Vagina (tissue), 2 donors: ENCODE data around the gene MAN1A1. TPM values are rescaled to one million over a fixed set of nuclear protein-coding genes. Genes with fewer than 3 reads are reported as not detected.

Experiments
- DNase-seq, 2 donors: peaks; one replicate each; pipeline ENCODE4 v3.0.0-alpha.2; 2017; ENCODE audit errors: extremely low spot score in 2 of 2
- H3K27ac ChIP-seq: fragments of 200-600 bp; sonication (generic); one replicate; pipeline ENCODE4 v1.5.1; 2019
- H3K27me3 ChIP-seq: fragments of 200-600 bp; sonication (generic); one replicate; pipeline ENCODE4 v1.5.1; 2019
- H3K36me3 ChIP-seq, 2 donors: fragments of 200-600 bp; sonication (generic); one replicate each; pipeline ENCODE4 v1.5.1; 2017 to 2019
- H3K4me1 ChIP-seq: fragments of 200-600 bp; sonication (generic); one replicate; pipeline ENCODE4 v1.5.1; 2019
- H3K4me3 ChIP-seq, 2 donors: fragments of 200-600 bp; sonication (generic); 1 replicate in 1 of 2; 2 replicates in 1 of 2; pipeline ENCODE4 v1.5.1; 2016 to 2019
- H3K9me3 ChIP-seq: fragments of 200-600 bp; sonication (generic); one replicate; pipeline ENCODE4 v1.5.1; 2019
- POLR2A ChIP-seq, 2 donors: fragments of 450-650 bp; IDR thresholded peaks; one replicate each; pipeline ENCODE4 v1.6.1; 2017; ENCODE audit warnings: antibody characterized with exemption in 2 of 2, mild to moderate bottlenecking in 2 of 2, moderate library complexity in 2 of 2
- POLR2AphosphoS5 ChIP-seq, 2 donors: sonication (generic); formaldehyde crosslinking; IDR thresholded peaks; one replicate each; pipeline ENCODE4 v1.9.0; 2017; ENCODE audit warnings: antibody characterized with exemption in 2 of 2, mild to moderate bottlenecking in 2 of 2, low read depth in 1 of 2; ENCODE audit not compliant: insufficient read depth in 1 of 2
- intact Hi-C: fragments of 100-400 bp; cut with DNase I; formaldehyde crosslinking; loops from one replicate; pipeline ENCODE4 v1.15.1; 2023
- total RNA-seq: library from RNA; depleted of rRNA; stranded (reverse); fragments of >200 nt; gene quantifications from one replicate; pipeline ENCODE4 v1.2.3, GENCODE V29; 2016
- TF ChIP-seq, protein P1 (sequence below), 3 experiments: fragments of 450-650 bp in 2 of 3; fragments of 200-600 bp in 1 of 3; sonication (generic) in 1 of 3; IDR thresholded peaks; one replicate each; pipeline ENCODE4 v1.5.1; 2017 to 2019; ENCODE audit warnings: antibody characterized with exemption in 3 of 3, mild to moderate bottlenecking in 2 of 3, moderate library complexity in 2 of 3

Gene MAN1A1
- total RNA-seq, 1 donor from 2014 or later, result 71.2 TPM

DNA sequence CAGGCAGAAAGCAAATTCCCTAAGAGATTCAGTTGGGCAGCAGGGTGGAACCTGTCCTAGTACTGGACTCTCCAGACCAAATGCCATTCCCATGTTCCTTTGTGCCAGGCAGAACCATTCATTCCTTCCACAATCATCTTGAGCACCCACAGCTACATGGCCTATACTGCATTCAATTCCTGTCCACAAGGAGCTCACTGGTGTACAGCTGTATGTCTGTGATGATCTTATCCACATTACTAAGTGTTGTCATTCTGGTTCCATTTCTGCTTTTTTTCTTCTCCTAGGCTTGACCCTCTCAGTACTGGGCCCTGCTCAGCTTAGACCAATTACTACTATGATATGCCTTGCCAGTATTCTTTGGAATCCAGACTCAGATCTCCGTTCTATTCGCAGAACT lies 27.5 kb downstream of the MAN1A1 start:
- Histone ChIP-seq H3K4me3 (no peak overlapping the region), H3K9me3 (no peaks in the 10 kb centered on the region), H3K36me3 (peaks cover 0 to 5% of the 10 kb centered on the region in 2 donors), H3K4me1 (no peaks in the 10 kb centered on the region), H3K27me3 (no peaks in the 10 kb centered on the region), H3K27ac (no peak overlapping the region)
- no peak for DNase-seq
- intact Hi-C loops, result no loop called here
- no peak for TF ChIP-seq POLR2AphosphoS5 (IDR thresholded peaks at IDR 0.05; ENCODE audit: insufficient read depth in 1 of 2, low read depth in 1 of 2)
- TF ChIP-seq, protein P1, sequence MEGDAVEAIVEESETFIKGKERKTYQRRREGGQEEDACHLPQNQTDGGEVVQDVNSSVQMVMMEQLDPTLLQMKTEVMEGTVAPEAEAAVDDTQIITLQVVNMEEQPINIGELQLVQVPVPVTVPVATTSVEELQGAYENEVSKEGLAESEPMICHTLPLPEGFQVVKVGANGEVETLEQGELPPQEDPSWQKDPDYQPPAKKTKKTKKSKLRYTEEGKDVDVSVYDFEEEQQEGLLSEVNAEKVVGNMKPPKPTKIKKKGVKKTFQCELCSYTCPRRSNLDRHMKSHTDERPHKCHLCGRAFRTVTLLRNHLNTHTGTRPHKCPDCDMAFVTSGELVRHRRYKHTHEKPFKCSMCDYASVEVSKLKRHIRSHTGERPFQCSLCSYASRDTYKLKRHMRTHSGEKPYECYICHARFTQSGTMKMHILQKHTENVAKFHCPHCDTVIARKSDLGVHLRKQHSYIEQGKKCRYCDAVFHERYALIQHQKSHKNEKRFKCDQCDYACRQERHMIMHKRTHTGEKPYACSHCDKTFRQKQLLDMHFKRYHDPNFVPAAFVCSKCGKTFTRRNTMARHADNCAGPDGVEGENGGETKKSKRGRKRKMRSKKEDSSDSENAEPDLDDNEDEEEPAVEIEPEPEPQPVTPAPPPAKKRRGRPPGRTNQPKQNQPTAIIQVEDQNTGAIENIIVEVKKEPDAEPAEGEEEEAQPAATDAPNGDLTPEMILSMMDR (IDR thresholded peaks at IDR 0.05), result no peak
- TF ChIP-seq POLR2A (IDR thresholded peaks at IDR 0.05), result no peak

DNA sequence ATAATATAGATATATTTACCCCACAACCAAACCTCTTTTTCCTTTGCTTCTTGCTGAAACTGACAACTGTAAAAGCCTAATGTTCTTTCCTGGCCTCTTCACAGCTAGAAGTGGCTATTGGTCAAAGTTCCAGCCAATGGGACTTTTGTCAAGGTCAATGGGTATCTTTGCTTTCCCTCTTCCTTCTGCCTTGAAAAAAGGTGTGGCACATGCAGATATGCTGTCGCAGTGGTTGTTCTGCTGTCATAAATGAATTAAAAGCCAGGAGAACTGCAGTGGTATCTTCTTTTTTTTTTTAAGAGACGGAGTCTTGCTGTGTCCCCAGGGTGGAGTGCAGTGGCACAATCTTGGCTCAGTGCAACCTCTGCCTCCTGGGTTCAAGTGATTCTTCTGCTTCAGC lies 29.9 kb downstream of the MAN1A1 start:
- DNase-seq, result no peak
- Histone ChIP-seq H3K27me3 (no peaks in the 10 kb centered on the region), H3K36me3 (no peaks in the 10 kb centered on the region), H3K4me1 (peaks cover 3% of the 10 kb centered on the region), H3K4me3 (no peak overlapping the region), H3K9me3 (no peaks in the 10 kb centered on the region), H3K27ac (no peak overlapping the region)
- intact Hi-C loops, result no loop called here
- TF ChIP-seq POLR2A (IDR thresholded peaks at IDR 0.05), result no peak
- TF ChIP-seq POLR2AphosphoS5 (IDR thresholded peaks at IDR 0.05; ENCODE audit: insufficient read depth in 1 of 2, low read depth in 1 of 2), result no peak
- TF ChIP-seq, protein P1 (IDR thresholded peaks at IDR 0.05), result no peak

DNA sequence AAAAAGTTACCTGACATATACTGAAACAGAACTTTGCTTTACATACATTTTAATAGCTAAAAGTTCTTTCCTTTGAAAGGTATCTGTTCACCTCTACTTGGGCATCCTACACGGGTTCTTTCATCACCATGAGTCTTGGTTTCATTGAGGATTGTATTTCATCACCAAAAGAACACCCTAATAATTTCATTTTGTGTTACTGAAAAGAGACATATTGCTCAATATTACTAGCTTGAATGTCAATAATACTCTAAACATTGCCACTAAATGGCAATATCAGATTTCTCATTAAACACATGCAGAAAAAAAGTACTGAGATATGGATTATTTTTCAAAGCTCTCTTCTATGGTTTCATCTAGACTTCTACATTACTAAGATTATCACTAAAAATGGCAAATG lies 30.8 kb downstream of the MAN1A1 start:
- TF ChIP-seq POLR2AphosphoS5 (IDR thresholded peaks at IDR 0.05; ENCODE audit: insufficient read depth in 1 of 2, low read depth in 1 of 2), result no peak
- TF ChIP-seq, protein P1 (IDR thresholded peaks at IDR 0.05), result no peak
- no peak for TF ChIP-seq POLR2A (IDR thresholded peaks at IDR 0.05)
- no peak for DNase-seq
- no peak overlapping the region for H3K27ac ChIP-seq
- peaks cover 10% of the 10 kb centered on the region for H3K4me1 ChIP-seq
- H3K36me3 ChIP-seq, result no peaks in the 10 kb centered on the region
- H3K27me3 ChIP-seq, result no peaks in the 10 kb centered on the region
- intact Hi-C loops, result no loop called here
- no peaks in the 10 kb centered on the region for H3K9me3 ChIP-seq
- H3K4me3 ChIP-seq, result no peak overlapping the region

DNA sequence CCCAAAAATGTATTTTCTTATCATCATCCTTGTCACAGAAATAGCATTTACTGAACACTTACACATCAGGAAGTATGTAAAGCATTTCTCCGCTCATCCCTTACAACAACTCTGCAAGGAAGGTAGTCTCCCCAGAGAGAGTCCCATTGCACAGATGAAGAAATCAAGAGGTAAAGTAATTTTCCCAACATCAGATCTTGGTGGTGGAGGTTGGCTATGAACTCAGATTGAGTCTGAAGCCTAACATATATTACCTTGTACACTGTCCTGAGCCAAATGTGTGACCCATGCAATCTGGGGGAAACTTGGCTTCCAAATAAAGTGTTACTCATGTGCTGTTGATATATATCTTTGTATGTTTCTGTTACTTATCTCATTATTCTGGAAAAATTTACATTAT lies 31.4 kb downstream of the MAN1A1 start:
- Histone ChIP-seq H3K9me3 (no peaks in the 10 kb centered on the region), H3K36me3 (no peaks in the 10 kb centered on the region), H3K27me3 (no peaks in the 10 kb centered on the region), H3K4me3 (no peak overlapping the region), H3K27ac (no peak overlapping the region), H3K4me1 (peaks cover 15% of the 10 kb centered on the region)
- TF ChIP-seq POLR2AphosphoS5 (IDR thresholded peaks at IDR 0.05; ENCODE audit: insufficient read depth in 1 of 2, low read depth in 1 of 2), result no peak
- TF ChIP-seq, protein P1 (IDR thresholded peaks at IDR 0.05), result no peak
- TF ChIP-seq POLR2A (IDR thresholded peaks at IDR 0.05), result no peak
- no peak for DNase-seq
- intact Hi-C loops, result no loop called here

DNA sequence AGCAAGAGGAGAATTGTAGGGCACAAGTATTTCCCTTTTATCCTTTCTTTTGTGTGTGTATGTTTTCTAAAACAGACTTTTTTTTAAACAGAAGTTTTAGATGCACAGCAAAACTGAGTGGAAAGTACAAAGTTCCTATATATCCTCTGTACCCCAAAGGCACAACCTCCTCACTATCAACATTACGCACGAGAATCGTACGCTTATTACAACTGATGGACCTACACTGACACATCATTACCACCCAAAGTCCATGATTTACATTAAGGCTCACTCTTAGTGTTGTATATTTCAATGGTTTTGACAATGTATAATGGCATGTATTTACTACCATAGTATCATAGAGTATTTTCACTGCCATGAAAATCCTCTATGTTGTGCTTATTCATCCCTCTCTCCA lies 32.6 kb downstream of the MAN1A1 start:
- TF ChIP-seq POLR2AphosphoS5 (IDR thresholded peaks at IDR 0.05; ENCODE audit: insufficient read depth in 1 of 2, low read depth in 1 of 2), result no peak
- TF ChIP-seq POLR2A (IDR thresholded peaks at IDR 0.05), result no peak
- TF ChIP-seq, protein P1 (IDR thresholded peaks at IDR 0.05), result no peak
- H3K27me3 ChIP-seq, result no peaks in the 10 kb centered on the region
- H3K27ac ChIP-seq, result no peak overlapping the region
- no peak for DNase-seq
- intact Hi-C loops, result no loop called here
- H3K36me3 ChIP-seq, result no peaks in the 10 kb centered on the region
- H3K4me3 ChIP-seq, result no peak overlapping the region
- H3K4me1 ChIP-seq, result peaks cover 25% of the 10 kb centered on the region
- no peaks in the 10 kb centered on the region for H3K9me3 ChIP-seq
